Stimulated activated CD8-positive, alpha-beta memory T cell treated with anti-CD3 and anti-CD28 coated beads, Interleukin-4, amount 100 ng/mL, for 1 hour (primary cell): ENCODE results near the gene MLYCD.
"Not testable (repeated sequence)": the region's sequence is repeated elsewhere in the genome, so short reads cannot be mapped to it uniquely, and the experiment has no call there.

ENCODE experiments used
- DNase-seq, 2 donors: peaks; one replicate each; pipeline ENCODE4 v3.0.0-alpha.2; 2020; ENCODE audit warnings: low read depth in 2 of 2, low spot score in 1 of 2

The MLYCD gene

GRCh38 chr16:83939266-83939855 is 40.4 kb downstream of the MLYCD start:
- no peak for DNase-seq

- DNase-seq: no peak
These were observed 41.2 kb downstream of the MLYCD start for GRCh38 chr16:83940119-83940518.

GRCh38 chr16:83940630-83941378 is 41.9 kb downstream of the MLYCD start:
- no peak for DNase-seq

- DNase-seq: not testable (repeated sequence)
These were observed 42.6 kb downstream of the MLYCD start for GRCh38 chr16:83941546-83941945.

GRCh38 chr16:83942074-83942473 is 43.2 kb downstream of the MLYCD start:
- no peak for DNase-seq

GRCh38 chr16:83942815-83943515 is 44.0 kb downstream of the MLYCD start:
- DNase-seq: no peak

GRCh38 chr16:83943516-83944050 is 44.7 kb downstream of the MLYCD start:
- no peak for DNase-seq

GRCh38 chr16:83945587-83945986 is 46.7 kb downstream of the MLYCD start:
- DNase-seq: no peak

- DNase-seq: no peak
These were observed 47.4 kb downstream of the MLYCD start for GRCh38 chr16:83946154-83946780.

- no peak for DNase-seq
These were observed 48.1 kb downstream of the MLYCD start for GRCh38 chr16:83946781-83947566.

- no peak for DNase-seq
These were observed 48.8 kb downstream of the MLYCD start for GRCh38 chr16:83947642-83948234.

GRCh38 chr16:83948914-83949723 is 50.2 kb downstream of the MLYCD start:
- no peak for DNase-seq

- DNase-seq: no peak
These were observed 50.7 kb downstream of the MLYCD start for GRCh38 chr16:83949724-83950001.

- not testable (repeated sequence) for DNase-seq
These were observed 52.0 kb downstream of the MLYCD start for GRCh38 chr16:83950862-83951399.

GRCh38 chr16:83951544-83951943 is 52.6 kb downstream of the MLYCD start:
- DNase-seq: no peak

- no peak for DNase-seq
These were observed 53.6 kb downstream of the MLYCD start for GRCh38 chr16:83952587-83952939.

GRCh38 chr16:83952940-83953795 is 54.3 kb downstream of the MLYCD start, which contains the start of gene OSGIN1:
Gene OSGIN1, plus strand, starts transcription at chr16:83953240. Its CDS starts 4,432 bp downstream, at chr16:83957672.
- peak in 1 of 2 donors; percentile 22 for DNase-seq

GRCh38 chr16:83953796-83954576 is 55.1 kb downstream of the MLYCD start:
- DNase-seq: no peak
